Muscle layer of duodenum (tissue), 2 donors: ENCODE results near the gene SLC12A7.
A peak's percentile ranks its signal among the peaks of the same experiment; 100 is the strongest.
"Not testable (repeated sequence)": the region's sequence is repeated elsewhere in the genome, so short reads cannot be mapped to it uniquely, and the experiment has no call there.

ENCODE experiments used
- H3K27ac ChIP-seq: one replicate; pipeline ENCODE4 v1.7.0; 2013; ENCODE audit warnings: mild to moderate bottlenecking, low read length
- H3K27me3 ChIP-seq: one replicate; pipeline ENCODE4 v1.7.0; 2013; ENCODE audit warnings: low read depth, mild to moderate bottlenecking, control low read depth, low read length
- H3K36me3 ChIP-seq, 2 donors: one replicate each; pipeline ENCODE4 v1.7.0; 2013; ENCODE audit warnings: low read length in 2 of 2, control low read depth in 1 of 2, mild to moderate bottlenecking in 1 of 2; ENCODE audit not compliant: insufficient read depth in 2 of 2, control insufficient read depth in 1 of 2
- H3K4me1 ChIP-seq, 2 donors: one replicate each; pipeline ENCODE4 v1.7.0; 2013; ENCODE audit warnings: low read length in 2 of 2, mild to moderate bottlenecking in 2 of 2, control low read depth in 1 of 2, moderate library complexity in 1 of 2; ENCODE audit not compliant: insufficient read depth in 2 of 2, control insufficient read depth in 1 of 2
- H3K4me3 ChIP-seq, 2 donors: one replicate each; pipeline ENCODE4 v1.7.0; 2013; ENCODE audit warnings: low read length in 2 of 2, low read depth in 1 of 2, mild to moderate bottlenecking in 1 of 2
- H3K9me3 ChIP-seq, 2 donors: one replicate each; pipeline ENCODE4 v1.7.0; 2013; ENCODE audit warnings: low read length in 2 of 2, control low read depth in 1 of 2, mild to moderate bottlenecking in 1 of 2; ENCODE audit not compliant: control insufficient read depth in 1 of 2
- donor health status: healthy.

The SLC12A7 gene

GRCh38 chr5:1111727-1112289 lies at the start of gene SLC12A7:
Gene SLC12A7, minus strand, starts transcription at chr5:1112063. Its CDS starts 72 bp downstream, at chr5:1111991.
- Histone ChIP-seq H3K36me3 (no peaks in the 10 kb centered on the region), H3K27me3 (no peaks in the 10 kb centered on the region), H3K9me3 (no peaks in the 10 kb centered on the region), H3K4me1 (peaks cover 7 to 29% of the 10 kb centered on the region in 2 donors), H3K27ac (peak within 1 kb of the TSS; percentile 80), H3K4me3 (peak within 1 kb of the TSS; percentile 82)

- Histone ChIP-seq H3K4me3 (no peak overlapping the region), H3K27me3 (peaks cover 8% of the 10 kb centered on the region), H3K27ac (no peak overlapping the region), H3K9me3 (peaks cover 0 to 6% of the 10 kb centered on the region in 2 donors), H3K36me3 (no peaks in the 10 kb centered on the region), H3K4me1 (peaks cover 0 to 6% of the 10 kb centered on the region in 2 donors)
Measured at GRCh38 chr5:1161108-1161832, 49.4 kb upstream of the SLC12A7 start.

- Histone ChIP-seq H3K27me3 (peaks cover 12% of the 10 kb centered on the region), H3K27ac (no peak overlapping the region), H3K4me3 (no peak overlapping the region), H3K36me3 (no peaks in the 10 kb centered on the region), H3K4me1 (peaks cover 0 to 14% of the 10 kb centered on the region in 2 donors), H3K9me3 (peaks cover 0 to 6% of the 10 kb centered on the region in 2 donors)
Measured at GRCh38 chr5:1159774-1160406, 48.0 kb upstream of the SLC12A7 start.

- H3K9me3 ChIP-seq: peaks cover 0 to 6% of the 10 kb centered on the region in 2 donors
- H3K27me3 ChIP-seq: peaks cover 12% of the 10 kb centered on the region
- no peaks in the 10 kb centered on the region for H3K36me3 ChIP-seq
- H3K4me3 ChIP-seq: no peak overlapping the region
- H3K27ac ChIP-seq: no peak overlapping the region
- peaks cover 0 to 14% of the 10 kb centered on the region in 2 donors for H3K4me1 ChIP-seq
Measured at GRCh38 chr5:1159341-1159675, 47.4 kb upstream of the SLC12A7 start.

- no peak overlapping the region for H3K27ac ChIP-seq
- H3K27me3 ChIP-seq: peaks cover 12% of the 10 kb centered on the region
- H3K9me3 ChIP-seq: peaks cover 0 to 6% of the 10 kb centered on the region in 2 donors
- H3K4me3 ChIP-seq: no peak overlapping the region
- peaks cover 0 to 14% of the 10 kb centered on the region in 2 donors for H3K4me1 ChIP-seq
- H3K36me3 ChIP-seq: no peaks in the 10 kb centered on the region
Measured at GRCh38 chr5:1158647-1159340, 46.9 kb upstream of the SLC12A7 start.

GRCh38 chr5:1157461-1157986 lies 45.7 kb upstream of the SLC12A7 start:
- H3K4me3 ChIP-seq, H3K27ac ChIP-seq, H3K36me3 ChIP-seq, H3K9me3 ChIP-seq: not testable (repeated sequence)
- Histone ChIP-seq H3K27me3 (peaks cover 12% of the 10 kb centered on the region), H3K4me1 (peaks cover 0 to 14% of the 10 kb centered on the region in 2 donors)

- H3K27me3 ChIP-seq: peaks cover 12% of the 10 kb centered on the region
- H3K36me3 ChIP-seq: no peaks in the 10 kb centered on the region
- H3K9me3 ChIP-seq: peaks cover 0 to 6% of the 10 kb centered on the region in 2 donors
- H3K4me3 ChIP-seq: no peak overlapping the region
- H3K4me1 ChIP-seq: peaks cover 0 to 8% of the 10 kb centered on the region in 2 donors
- no peak overlapping the region for H3K27ac ChIP-seq
Measured at GRCh38 chr5:1156754-1157460, 45.0 kb upstream of the SLC12A7 start.

GRCh38 chr5:1156033-1156753 lies 44.3 kb upstream of the SLC12A7 start:
- H3K27ac ChIP-seq: no peak overlapping the region
- peak overlapping the region in 1 of 2 donors; percentile 28 for H3K4me3 ChIP-seq

GRCh38 chr5:1155191-1156032 lies 43.5 kb upstream of the SLC12A7 start:
- peaks cover 0 to 8% of the 10 kb centered on the region in 2 donors for H3K4me1 ChIP-seq
- no peaks in the 10 kb centered on the region for H3K36me3 ChIP-seq
- H3K27ac ChIP-seq: no peak overlapping the region
- H3K27me3 ChIP-seq: peaks cover 12% of the 10 kb centered on the region
- peak overlapping the region in 1 of 2 donors; percentile 28 for H3K4me3 ChIP-seq
- H3K9me3 ChIP-seq: peaks cover 0 to 6% of the 10 kb centered on the region in 2 donors

More at GRCh38 chr5:1156033-1156753, 44.3 kb upstream of the SLC12A7 start:
- Histone ChIP-seq H3K4me1 (peaks cover 0 to 8% of the 10 kb centered on the region in 2 donors), H3K9me3 (peaks cover 0 to 6% of the 10 kb centered on the region in 2 donors), H3K27me3 (peaks cover 12% of the 10 kb centered on the region), H3K36me3 (no peaks in the 10 kb centered on the region)
